Naive thymus-derived CD4-positive, alpha-beta T cell (primary cell): ENCODE data around the gene KRT26. TPM values are rescaled to one million over a fixed set of nuclear protein-coding genes. Genes with fewer than 3 reads are reported as not detected.

Source experiments
- ATAC-seq: fragments of 150-1000 bp; cut with Tn5 transposase; 2 replicates; pipeline ENCODE4 v1.10.0; 2021; ENCODE audit warnings: mild to moderate bottlenecking, moderate library complexity
- CTCF ChIA-PET: fragments of 350-600 bp; sonication (Branson Sonifier 250); formaldehyde crosslinking; loops from one replicate; lab custom pipeline; 2021; ENCODE audit warnings: antibody characterized with exemption; lab: Charles Lee
- POLR2A ChIA-PET: fragments of 350-600 bp; sonication (Branson Sonifier 250); formaldehyde crosslinking; loops from one replicate; lab custom pipeline; 2021; ENCODE audit warnings: antibody characterized with exemption, inconsistent platforms; lab: Charles Lee
- DNase-seq, 9 donors: peaks; one replicate each; pipeline versions ENCODE4 v3.0.0 to v3.0.0-alpha.2; 2020 to 2022; ENCODE audit warnings: mixed read lengths in 1 of 9
- H3K27ac ChIP-seq: one replicate; pipeline ENCODE4 v1.7.0; 2013; ENCODE audit warnings: mild to moderate bottlenecking, low read depth, low read length, moderate library complexity
- H3K27me3 ChIP-seq, 2 donors: one replicate each; pipeline ENCODE4 v1.7.0; 2013; ENCODE audit warnings: low read length in 2 of 2, mild to moderate bottlenecking in 2 of 2, moderate library complexity in 2 of 2; ENCODE audit not compliant: control insufficient read depth in 2 of 2, insufficient read depth in 2 of 2
- H3K36me3 ChIP-seq, 3 experiments: 1 replicate in 2 of 3; 2 replicates in 1 of 3; pipeline ENCODE4 v1.7.0; 2013; ENCODE audit warnings: low read length in 3 of 3, mild to moderate bottlenecking in 3 of 3, moderate library complexity in 1 of 3; ENCODE audit not compliant: insufficient read depth in 3 of 3, control insufficient read depth in 2 of 3
- H3K4me1 ChIP-seq, 2 donors: one replicate each; pipeline ENCODE4 v1.7.0; 2013; ENCODE audit warnings: low read length in 2 of 2, mild to moderate bottlenecking in 2 of 2, moderate library complexity in 1 of 2; ENCODE audit not compliant: control insufficient read depth in 2 of 2, insufficient read depth in 2 of 2
- H3K4me3 ChIP-seq: 2 replicates; pipeline ENCODE4 v1.7.0; 2013; ENCODE audit warnings: mild to moderate bottlenecking, low read length
- H3K9me3 ChIP-seq, 3 experiments: 1 replicate in 2 of 3; 2 replicates in 1 of 3; pipeline ENCODE4 v1.7.0; 2013; ENCODE audit warnings: low read length in 3 of 3; ENCODE audit not compliant: control insufficient read depth in 2 of 3
- H3K27ac Mint-ChIP-seq, 9 donors: one replicate each; pipeline ENCODE4 v1.8.0; 2020 to 2022; ENCODE audit warnings: mixed read lengths in 9 of 9, mild to moderate bottlenecking in 8 of 9, moderate library complexity in 5 of 9, inconsistent platforms in 2 of 9
- H3K27me3 Mint-ChIP-seq, 5 donors: one replicate each; pipeline ENCODE4 v1.8.0; 2021 to 2022; ENCODE audit warnings: mixed read lengths in 5 of 5, mild to moderate bottlenecking in 1 of 5
- H3K36me3 Mint-ChIP-seq, 5 donors: one replicate each; pipeline ENCODE4 v1.8.0; 2020 to 2022; ENCODE audit warnings: mixed read lengths in 5 of 5, mild to moderate bottlenecking in 3 of 5, inconsistent platforms in 1 of 5
- H3K4me1 Mint-ChIP-seq, 7 donors: one replicate each; pipeline ENCODE4 v1.8.0; 2020 to 2022; ENCODE audit warnings: mixed read lengths in 7 of 7, mild to moderate bottlenecking in 3 of 7, inconsistent platforms in 1 of 7
- H3K4me3 Mint-ChIP-seq, 10 donors: one replicate each; pipeline ENCODE4 v1.8.0; 2020 to 2022; ENCODE audit warnings: mild to moderate bottlenecking in 10 of 10, mixed read lengths in 10 of 10, moderate library complexity in 6 of 10, inconsistent platforms in 2 of 10
- H3K9me3 Mint-ChIP-seq, 11 donors: one replicate each; pipeline ENCODE4 v1.8.0; 2020 to 2022; ENCODE audit warnings: mixed read lengths in 11 of 11, mild to moderate bottlenecking in 4 of 11, inconsistent platforms in 1 of 11, moderate library complexity in 1 of 11
- intact Hi-C, 2 donors: fragments of 100-400 bp; cut with micrococcal nuclease; formaldehyde crosslinking; loops; one replicate each; pipeline ENCODE4 v1.15.1; 2023
- polyA plus RNA-seq, 2 donors: library from polyadenylated mRNA; unstranded; fragments of 300-500 nt; fragmentation: Illumina TruSeq; gene quantifications; one replicate each; pipeline ENCODE4 v1.2.3, GENCODE V29; 2021
- total RNA-seq, 6 experiments: library from RNA in 5 of 6; stranded (reverse) in 5 of 6; gene quantifications; 1 replicate in 5 of 6; 2 replicates in 1 of 6; pipeline ENCODE4 v1.2.3 and lab custom pipeline; 2021 to 2026

Gene KRT26
- total and polyA plus RNA-seq, 7 experiments from 2014 or later, result not detected

DNA sequence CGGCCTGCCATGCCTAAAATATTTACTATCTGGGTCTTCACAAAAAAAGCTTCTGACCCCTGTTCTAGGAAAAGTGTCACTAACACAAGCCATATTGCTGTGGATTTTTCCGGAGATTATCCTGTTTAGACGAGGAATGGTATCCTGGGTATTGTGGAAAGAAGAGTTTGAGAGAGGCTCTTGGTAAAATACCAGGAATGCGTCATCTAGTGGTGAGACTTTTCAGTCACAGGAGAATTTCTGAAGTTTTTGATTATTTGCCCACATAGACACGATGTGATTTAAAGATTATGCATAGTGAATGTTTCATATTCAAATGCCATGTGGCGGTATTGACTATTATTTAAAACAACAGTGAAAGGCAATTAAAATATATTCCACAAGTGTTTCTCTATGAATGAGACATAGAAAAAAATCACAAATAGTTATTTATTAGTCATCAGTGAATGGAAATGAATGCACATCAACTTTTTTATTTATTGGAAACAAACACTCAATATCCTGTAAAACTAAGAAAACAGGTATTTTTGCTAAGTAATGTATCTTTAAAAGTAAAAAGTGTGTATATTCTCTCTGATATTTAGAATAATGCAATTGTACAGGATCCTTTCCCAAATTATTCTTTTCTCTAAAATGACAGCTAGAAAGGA is 19.9 kb upstream of the KRT26 start:
- CTCF ChIA-PET, result interaction anchor here (0.9 kb wide), 1 partner anchor 857 kb away, joined by 3 read pairs; no protein-coding TSS in a partner anchor

DNA sequence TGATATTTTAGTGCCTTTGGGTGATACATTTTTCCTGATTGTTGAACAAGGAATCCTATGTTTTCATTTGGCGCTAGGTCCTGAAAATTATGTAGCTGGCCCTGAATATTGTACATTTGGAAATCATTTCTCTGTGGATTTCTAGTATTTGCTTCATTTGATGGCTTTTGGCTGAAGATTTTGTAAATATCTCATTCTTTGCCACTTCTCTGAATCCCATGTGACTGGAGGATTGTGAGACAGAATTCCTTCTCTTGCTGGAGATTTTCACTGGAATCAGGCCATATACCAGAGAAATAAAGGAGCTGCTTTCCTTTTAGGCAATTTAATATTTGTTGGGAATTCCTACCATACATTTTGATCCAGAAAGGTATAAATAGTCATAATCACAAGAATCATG is 19.1 kb upstream of the KRT26 start:
- CTCF ChIA-PET, result no interaction called here
- POLR2A ChIA-PET, result no interaction called here
- Histone ChIP-seq H3K27me3 (no peaks in the 10 kb centered on the region), H3K4me1 (no peaks in the 10 kb centered on the region), H3K4me3 (no peak overlapping the region), H3K27ac (no peak overlapping the region), H3K9me3 (no peaks in the 10 kb centered on the region), H3K36me3 (no peaks in the 10 kb centered on the region)
- no peak for ATAC-seq
- Mint-ChIP-seq H3K36me3 (no peaks in the 10 kb centered on the region), H3K9me3 (no peaks in the 10 kb centered on the region), H3K27me3 (peaks cover 7 to 32% (median 16%) of the 10 kb centered on the region in 5 donors), H3K27ac (no peak overlapping the region), H3K4me3 (no peak overlapping the region), H3K4me1 (no peaks in the 10 kb centered on the region)
- DNase-seq, result no peak
- intact Hi-C loops, result no loop called here

More for the DNA sequence above, 19.9 kb upstream of the KRT26 start:
- Histone ChIP-seq H3K4me1 (no peaks in the 10 kb centered on the region), H3K27ac (no peak overlapping the region), H3K27me3 (no peaks in the 10 kb centered on the region), H3K4me3 (no peak overlapping the region), H3K36me3 (no peaks in the 10 kb centered on the region), H3K9me3 (no peaks in the 10 kb centered on the region)
- ATAC-seq (no peak), DNase-seq (no peak)
- Mint-ChIP-seq H3K9me3 (no peaks in the 10 kb centered on the region), H3K27me3 (peaks cover 13 to 34% (median 21%) of the 10 kb centered on the region in 5 donors), H3K4me1 (no peaks in the 10 kb centered on the region), H3K36me3 (no peaks in the 10 kb centered on the region), H3K4me3 (no peak overlapping the region), H3K27ac (no peak overlapping the region)
- intact Hi-C loops, result loop anchor here in 1 of 2 donors (1.0 kb wide), 1 partner anchor 172 kb away; no protein-coding TSS in a partner anchor
- POLR2A ChIA-PET, result no interaction called here

DNA sequence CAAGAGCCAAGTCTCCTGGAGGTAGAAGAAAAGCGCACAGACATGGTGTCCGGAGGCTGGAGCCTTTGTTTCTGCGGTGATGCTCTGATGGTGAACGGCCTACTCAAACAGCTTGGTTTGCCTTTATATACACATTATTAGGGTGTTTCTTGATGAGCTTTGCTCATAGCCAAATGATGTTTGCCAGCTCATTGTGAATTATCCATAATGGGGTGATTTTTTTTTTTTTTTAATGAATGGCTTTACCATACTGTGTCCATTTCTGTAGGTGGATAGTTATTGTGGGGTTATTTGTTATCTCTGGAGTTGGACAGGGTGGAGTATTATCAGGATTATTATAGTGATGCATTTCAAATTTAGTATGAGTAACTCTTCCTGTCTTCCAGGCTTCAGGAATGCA is 10.4 kb upstream of the KRT26 start, which contains the start of gene KRT27:
Gene KRT27, minus strand, starts transcription at position 101 of the 400 bp plus-strand sequence. Its CDS starts 57 bp downstream, at position 44.
- H3K36me3 ChIP-seq, result no peaks in the 10 kb centered on the region
- no peak within 1 kb of the TSS for H3K4me3 Mint-ChIP-seq
- ChIA-PET POLR2A (interaction anchor here (0.7 kb wide), 2 partner anchors 168 to 616 kb away, joined by 3 read pairs; no protein-coding TSS in a partner anchor), CTCF (no interaction called here)
- H3K4me1 Mint-ChIP-seq, result peaks cover 0 to 11% (median 2%) of the 10 kb centered on the region in 7 donors
- no peaks in the 10 kb centered on the region for H3K9me3 Mint-ChIP-seq
- H3K27me3 Mint-ChIP-seq, result peaks cover 30 to 60% (median 43%) of the 10 kb centered on the region in 5 donors
- intact Hi-C loops, result no loop called here
- no peak within 1 kb of the TSS for H3K4me3 ChIP-seq
- DNase-seq, result no peak
- no peak for ATAC-seq
- no peaks in the 10 kb centered on the region for H3K4me1 ChIP-seq
- H3K27me3 ChIP-seq, result peaks cover 0 to 3% of the 10 kb centered on the region in 2 donors
- H3K9me3 ChIP-seq, result no peaks in the 10 kb centered on the region
- peak within 1 kb of the TSS in 1 of 9 donors; percentile 41 for H3K27ac Mint-ChIP-seq
- no peaks in the 10 kb centered on the region for H3K36me3 Mint-ChIP-seq
- no peak within 1 kb of the TSS for H3K27ac ChIP-seq

- peak; percentile 47 for ATAC-seq
- H3K36me3 Mint-ChIP-seq, result no peaks in the 10 kb centered on the region
- no peaks in the 10 kb centered on the region for H3K4me1 ChIP-seq
- DNase-seq, result peak in 5 of 9 donors; percentile 8 to 28 (median 17)
- H3K27me3 ChIP-seq, result peaks cover 0 to 3% of the 10 kb centered on the region in 2 donors
- no peaks in the 10 kb centered on the region for H3K9me3 ChIP-seq
- H3K27ac Mint-ChIP-seq, result no peak overlapping the region
- H3K4me3 ChIP-seq, result no peak overlapping the region
- CTCF ChIA-PET, result interaction anchor here (0.6 kb wide), 1 partner anchor 92 kb away, joined by 4 read pairs; no protein-coding TSS in a partner anchor
- intact Hi-C loops, result no loop called here
- peak overlapping the region; percentile 5 to 73 (median 66) for H3K4me3 Mint-ChIP-seq
- H3K36me3 ChIP-seq, result no peaks in the 10 kb centered on the region
- H3K4me1 Mint-ChIP-seq, result peaks cover 0 to 11% (median 2%) of the 10 kb centered on the region in 7 donors
- peaks cover 52 to 73% (median 59%) of the 10 kb centered on the region in 5 donors for H3K27me3 Mint-ChIP-seq
- H3K9me3 Mint-ChIP-seq, result no peaks in the 10 kb centered on the region
- H3K27ac ChIP-seq, result no peak overlapping the region
- POLR2A ChIA-PET, result no interaction called here
Observed at GRCh38 chr17:40779181-40779909, 7.3 kb upstream of the KRT26 start.

GRCh38 chr17:40778461-40778860 is 6.5 kb upstream of the KRT26 start:
- H3K27ac Mint-ChIP-seq, result no peak overlapping the region

GRCh38 chr17:40777971-40778370 is 6.0 kb upstream of the KRT26 start:
- H3K9me3 Mint-ChIP-seq, result no peaks in the 10 kb centered on the region
- H3K4me3 ChIP-seq, result no peak overlapping the region
- intact Hi-C loops, result no loop called here
- ChIA-PET POLR2A (no interaction called here), CTCF (no interaction called here)
- no peak for ATAC-seq
- H3K36me3 Mint-ChIP-seq, result no peaks in the 10 kb centered on the region
- no peaks in the 10 kb centered on the region for H3K36me3 ChIP-seq
- peaks cover 56 to 71% (median 61%) of the 10 kb centered on the region in 5 donors for H3K27me3 Mint-ChIP-seq
- H3K4me3 Mint-ChIP-seq, result no peak overlapping the region
- DNase-seq, result no peak
- no peak overlapping the region for H3K27ac ChIP-seq
- H3K27me3 ChIP-seq, result peaks cover 0 to 3% of the 10 kb centered on the region in 2 donors
- peaks cover 0 to 11% (median 2%) of the 10 kb centered on the region in 7 donors for H3K4me1 Mint-ChIP-seq
- H3K27ac Mint-ChIP-seq, result no peak overlapping the region
- no peaks in the 10 kb centered on the region for H3K4me1 ChIP-seq
- no peaks in the 10 kb centered on the region for H3K9me3 ChIP-seq

More at GRCh38 chr17:40778461-40778860, 6.5 kb upstream of the KRT26 start:
- Mint-ChIP-seq H3K9me3 (no peaks in the 10 kb centered on the region), H3K4me1 (peaks cover 0 to 11% (median 2%) of the 10 kb centered on the region in 7 donors), H3K4me3 (no peak overlapping the region), H3K36me3 (no peaks in the 10 kb centered on the region), H3K27me3 (peaks cover 56 to 74% (median 62%) of the 10 kb centered on the region in 5 donors)
- Histone ChIP-seq H3K4me1 (no peaks in the 10 kb centered on the region), H3K27ac (no peak overlapping the region), H3K27me3 (peaks cover 0 to 3% of the 10 kb centered on the region in 2 donors), H3K9me3 (no peaks in the 10 kb centered on the region), H3K4me3 (no peak overlapping the region), H3K36me3 (no peaks in the 10 kb centered on the region)
- ChIA-PET POLR2A (no interaction called here), CTCF (interaction anchor here (0.6 kb wide), 1 partner anchor 93 kb away, joined by 4 read pairs; no protein-coding TSS in a partner anchor)
- intact Hi-C loops, result no loop called here
- ATAC-seq (no peak), DNase-seq (no peak)
